Inflammatory macrophage treated with lipopolysaccharide for 4 hours (primary cell): ENCODE data around the gene MCF2L.
"Not testable (repeated sequence)": the region's sequence is repeated elsewhere in the genome, so short reads cannot be mapped to it uniquely, and the experiment has no call there.

Experiments
- DNase-seq: peaks from one replicate; pipeline ENCODE4 v3.0.0-alpha.2; 2020

The MCF2L gene

GRCh38 chr13:113086991-113087922 is 118.2 kb downstream of the MCF2L start:
- no peak for DNase-seq

GRCh38 chr13:113087923-113088690 is 119.1 kb downstream of the MCF2L start:
- DNase-seq, result no peak

GRCh38 chr13:113088691-113089020 is 119.6 kb downstream of the MCF2L start:
- DNase-seq, result no peak

GRCh38 chr13:113089693-113090414 is 120.8 kb downstream of the MCF2L start:
- DNase-seq, result no peak

- DNase-seq, result no peak
Measured at GRCh38 chr13:113090415-113090770, 121.4 kb downstream of the MCF2L start.

GRCh38 chr13:113090806-113091205 is 121.8 kb downstream of the MCF2L start:
- DNase-seq, result no peak

GRCh38 chr13:113091211-113091771 is 122.3 kb downstream of the MCF2L start:
- no peak for DNase-seq

GRCh38 chr13:113091891-113092775 is 123.1 kb downstream of the MCF2L start:
- DNase-seq, result no peak

- DNase-seq, result no peak
Measured at GRCh38 chr13:113092776-113093579, 124.0 kb downstream of the MCF2L start.

- DNase-seq, result no peak
Measured at GRCh38 chr13:113093580-113094409, 124.8 kb downstream of the MCF2L start.

- DNase-seq, result no peak
Measured at GRCh38 chr13:113094410-113094800, 125.4 kb downstream of the MCF2L start.

- no peak for DNase-seq
Measured at GRCh38 chr13:113095146-113096051, 126.4 kb downstream of the MCF2L start.

GRCh38 chr13:113096052-113096744 is 127.2 kb downstream of the MCF2L start:
- no peak for DNase-seq

- no peak for DNase-seq
Measured at GRCh38 chr13:113096745-113097305, 127.8 kb downstream of the MCF2L start.

GRCh38 chr13:113097651-113098050 is 128.6 kb downstream of the MCF2L start:
- DNase-seq, result no peak

- no peak for DNase-seq
Measured at GRCh38 chr13:113098162-113098732, 129.2 kb downstream of the MCF2L start.

GRCh38 chr13:113099142-113099541 is 130.1 kb downstream of the MCF2L start:
- no peak for DNase-seq

- DNase-seq, result not testable (repeated sequence)
Measured at GRCh38 chr13:113102302-113102701, 133.3 kb downstream of the MCF2L start.
